GM21529 (cell line): ENCODE data around the gene PPP1R3G.
"Not testable (repeated sequence)": the region's sequence is repeated elsewhere in the genome, so short reads cannot be mapped to it uniquely, and the experiment has no call there.

Source experiments
- ATAC-seq: cut with Tn5 transposase; IDR thresholded peaks from one replicate; pipeline ENCODE4 v1.9.1; 2021; ENCODE audit not compliant: unreplicated experiment

Gene PPP1R3G

GRCh38 chr6:5084781-5085647 lies at the start of gene PPP1R3G:
TSS of gene PPP1R3G (plus strand) at chr6:5085341. CDS start at chr6:5085486, 145 bp downstream.
- peak; percentile 47 for ATAC-seq

DNA sequence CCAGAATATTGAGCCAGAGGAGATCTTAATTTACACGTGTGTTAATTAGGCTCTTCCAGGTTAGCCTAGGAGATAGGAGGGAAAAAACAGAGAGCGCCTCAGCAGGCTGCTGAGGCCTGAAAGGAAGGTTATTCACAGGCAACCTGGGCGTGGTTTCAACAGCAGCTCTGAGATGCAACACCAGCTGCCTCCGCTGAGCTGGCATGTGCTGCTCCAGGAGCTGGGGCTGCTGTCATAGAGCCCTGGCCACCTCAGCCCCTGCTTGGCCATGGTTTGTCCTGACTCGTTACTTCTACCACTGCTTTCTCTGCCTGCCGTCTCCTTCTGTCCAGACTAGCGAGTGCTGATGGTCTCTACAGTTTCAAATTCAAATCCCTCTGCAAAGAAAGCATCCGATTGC lies 48.9 kb upstream of the PPP1R3G start:
- ATAC-seq = no peak

DNA sequence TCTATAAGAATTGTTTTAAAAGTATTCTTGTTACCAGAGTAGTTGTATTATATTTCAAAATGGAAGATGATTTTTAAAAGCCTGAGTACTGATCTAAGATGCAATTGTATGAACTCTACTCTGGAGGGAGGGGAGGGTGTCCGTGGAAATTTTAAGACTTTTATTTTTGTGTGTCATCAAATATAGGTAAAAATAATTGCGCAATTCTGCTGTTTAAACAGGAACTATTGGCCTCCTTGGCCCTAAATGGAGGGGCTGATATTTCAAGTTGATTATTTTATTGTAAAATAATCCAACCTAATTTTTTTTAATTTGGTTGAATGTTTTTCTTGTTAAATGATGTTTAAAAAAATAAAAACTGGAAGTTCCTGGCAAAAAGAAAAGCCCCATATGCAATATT lies 43.2 kb upstream of the PPP1R3G start:
- ATAC-seq = no peak

- no peak for ATAC-seq
Observed at GRCh38 chr6:5042436-5042835, 42.7 kb upstream of the PPP1R3G start.

- ATAC-seq = no peak
Observed at GRCh38 chr6:5044866-5045265, 40.3 kb upstream of the PPP1R3G start.

- no peak for ATAC-seq
Observed at GRCh38 chr6:5045416-5045815, 39.7 kb upstream of the PPP1R3G start.

DNA sequence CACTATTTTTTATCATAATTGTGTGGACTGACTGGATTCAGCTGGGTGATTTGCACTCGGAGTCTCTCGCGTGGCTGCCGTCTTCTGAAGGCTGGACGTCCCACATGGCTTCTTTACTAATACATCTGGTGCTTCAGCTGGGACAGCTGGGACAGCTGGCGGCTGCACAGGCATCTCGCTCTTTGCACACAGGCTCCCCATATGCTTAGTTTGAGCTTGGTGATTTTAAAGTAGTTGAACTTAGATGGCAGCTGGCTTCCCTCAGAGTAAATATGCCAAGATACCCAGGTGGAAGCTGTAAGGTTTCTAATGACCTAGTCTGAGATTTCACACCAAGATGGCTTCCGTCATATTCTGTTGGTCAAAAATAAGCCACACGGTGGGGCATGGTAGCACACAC lies 38.7 kb upstream of the PPP1R3G start:
- ATAC-seq = no peak

DNA sequence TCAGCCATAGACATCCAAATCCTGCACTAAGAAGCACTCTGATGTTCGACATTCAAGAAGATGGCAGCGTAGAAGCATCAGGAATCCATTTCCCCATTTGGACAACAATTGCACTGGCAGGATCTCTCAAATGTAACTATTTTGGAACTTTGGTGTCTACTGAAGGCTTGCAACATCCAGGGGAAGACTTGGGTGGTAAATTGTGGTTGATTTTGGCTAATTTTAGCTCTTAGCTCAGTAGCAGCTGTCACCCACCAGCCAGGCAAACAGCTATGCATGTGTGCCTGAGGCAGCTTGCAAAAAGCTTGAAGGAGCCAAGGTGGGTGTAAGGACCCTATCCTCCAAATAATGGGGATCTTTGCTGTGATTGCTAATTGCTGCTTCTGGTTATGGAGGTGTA lies 35.1 kb upstream of the PPP1R3G start:
- no peak for ATAC-seq

DNA sequence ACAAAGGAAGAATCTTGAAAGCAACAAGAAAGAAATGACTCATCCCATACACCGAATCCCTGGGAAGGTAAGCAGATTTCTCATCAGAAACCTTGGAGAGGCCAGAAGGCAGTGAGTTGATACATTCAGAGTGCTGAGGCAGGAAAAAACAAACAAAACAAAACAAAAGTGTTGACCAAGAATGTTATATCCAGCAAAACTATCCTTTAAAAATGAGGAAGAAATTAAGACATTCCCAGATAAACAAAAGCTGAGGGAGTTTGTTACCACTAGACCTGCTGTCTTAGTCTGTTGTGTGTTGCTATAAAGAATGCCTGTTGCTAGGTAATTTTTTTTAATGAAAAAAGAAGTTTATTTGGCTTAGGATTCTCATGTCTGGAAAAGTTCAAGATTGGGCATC lies 33.7 kb upstream of the PPP1R3G start:
- ATAC-seq = no peak

DNA sequence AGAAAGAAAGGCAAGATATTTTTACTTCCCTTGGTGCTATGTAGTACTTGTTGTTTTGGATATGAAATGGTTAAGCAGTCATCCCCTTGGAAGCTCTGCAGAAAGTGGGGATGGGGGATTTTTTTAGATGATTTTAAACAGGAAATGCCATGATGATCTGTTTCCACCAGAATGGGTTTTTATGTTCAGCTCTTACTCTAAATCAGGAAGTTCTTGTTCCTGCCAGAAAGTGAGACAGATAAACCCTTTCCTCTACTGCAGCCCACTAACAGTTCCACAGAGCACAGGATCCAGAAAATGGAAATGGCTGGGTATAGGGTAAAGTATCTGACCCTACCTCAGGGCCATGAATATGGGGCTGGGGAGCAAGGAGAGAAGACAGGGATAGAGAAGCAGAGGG lies 32.1 kb upstream of the PPP1R3G start:
- no peak for ATAC-seq

GRCh38 chr6:5053864-5054244 lies 31.3 kb upstream of the PPP1R3G start:
- no peak for ATAC-seq

- no peak for ATAC-seq
Observed at GRCh38 chr6:5054245-5054873, 30.8 kb upstream of the PPP1R3G start.

- ATAC-seq = no peak
Observed at GRCh38 chr6:5055118-5055517, 30.0 kb upstream of the PPP1R3G start.

DNA sequence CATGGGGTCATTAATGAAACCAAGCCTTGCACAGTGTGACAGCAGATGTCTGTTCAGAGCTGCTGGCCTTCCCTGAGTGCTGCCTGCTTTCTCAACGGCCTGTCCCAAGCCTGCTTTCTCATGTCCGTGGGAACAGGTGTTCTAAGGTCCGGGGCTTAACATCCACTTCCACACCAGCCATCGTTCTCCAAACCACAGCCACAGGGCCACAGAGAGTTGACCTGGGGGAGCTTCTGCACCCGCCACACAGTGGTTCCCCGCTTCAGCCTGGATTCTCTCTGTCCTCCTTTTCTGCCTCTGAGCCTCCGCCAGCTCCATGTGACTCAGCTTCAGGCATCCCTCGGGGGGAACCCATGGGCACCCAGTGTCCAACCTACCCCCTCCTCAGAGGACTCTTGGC lies 26.9 kb upstream of the PPP1R3G start:
- ATAC-seq = no peak

DNA sequence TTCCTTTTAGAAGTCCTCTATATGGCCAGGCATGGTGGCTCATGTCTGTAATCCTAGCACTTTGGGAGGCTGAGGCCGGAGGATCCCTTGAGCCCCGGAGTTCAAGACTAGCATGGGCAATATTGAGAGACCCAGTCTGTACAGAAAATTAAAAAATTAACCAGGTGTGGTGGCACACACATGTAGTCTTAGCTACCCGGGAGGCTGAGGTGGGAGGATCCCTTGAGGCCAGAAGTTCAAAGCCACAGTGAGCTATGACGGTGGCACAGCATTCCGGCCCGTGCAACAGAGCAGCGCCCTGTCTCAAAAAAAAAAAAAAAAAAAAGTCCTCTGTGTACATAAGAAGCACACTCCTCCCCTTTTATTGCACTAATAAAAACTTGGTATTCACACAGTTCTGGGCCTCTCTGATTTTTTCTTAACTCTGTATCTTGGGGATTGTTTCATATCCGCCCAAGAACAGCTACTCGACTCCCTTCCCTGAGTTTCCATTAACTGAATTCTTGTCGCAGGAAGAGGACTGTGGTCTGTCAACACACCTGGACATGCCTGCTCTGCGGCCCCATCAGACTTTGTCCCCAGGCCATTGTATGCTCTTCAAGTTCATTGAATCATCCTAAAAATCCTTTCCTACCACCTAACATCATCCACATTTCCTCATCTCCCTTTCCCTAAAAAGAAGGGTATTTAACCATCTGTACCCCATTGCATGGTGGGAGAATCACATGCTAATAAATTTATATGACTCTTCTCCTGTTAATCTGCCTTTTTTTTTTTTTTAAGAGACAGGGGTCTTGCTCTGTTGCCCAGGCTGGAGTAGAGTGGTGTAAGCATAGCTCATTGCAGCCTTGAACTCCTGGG lies 25.9 kb upstream of the PPP1R3G start:
- ATAC-seq = no peak

DNA sequence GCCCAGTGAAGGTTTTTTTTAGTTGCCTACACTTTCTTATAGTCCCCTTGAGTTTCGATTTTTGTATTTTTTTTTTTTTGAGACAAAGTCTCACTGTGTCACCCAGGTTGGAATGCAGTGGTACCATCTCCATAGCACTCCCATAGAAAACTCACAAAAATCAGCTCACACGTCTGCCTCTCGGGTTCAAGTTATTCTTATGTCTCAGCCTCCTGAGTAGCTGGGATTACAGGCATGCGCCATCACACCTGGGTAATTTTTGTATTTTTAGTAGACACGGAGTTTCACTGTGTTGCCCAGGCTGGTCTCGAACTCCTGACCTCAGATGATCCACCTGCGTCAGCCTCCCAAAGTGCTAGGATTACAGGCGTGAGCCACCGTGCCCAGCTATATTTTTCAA lies 24.7 kb upstream of the PPP1R3G start:
- not testable (repeated sequence) for ATAC-seq

DNA sequence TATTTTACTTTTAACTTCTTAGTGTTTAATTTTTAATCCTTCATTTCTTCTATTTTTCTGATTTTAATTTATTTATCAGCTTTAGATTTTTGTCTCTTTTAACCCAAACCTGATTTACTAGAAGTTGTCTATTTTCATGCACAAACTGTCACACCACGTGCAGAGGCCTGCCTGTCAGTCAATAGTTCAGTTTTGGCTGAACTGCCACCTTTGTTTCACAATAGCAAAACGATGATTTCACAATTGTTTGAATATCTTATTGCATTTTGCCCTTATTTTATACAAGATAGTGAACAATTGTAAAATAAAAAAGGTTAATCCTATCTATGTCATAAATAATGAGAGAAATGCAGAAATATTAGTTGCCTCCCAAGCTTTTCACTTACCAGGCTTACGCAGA lies 24.0 kb upstream of the PPP1R3G start:
- no peak for ATAC-seq

- no peak for ATAC-seq
Observed at GRCh38 chr6:5063617-5064016, 21.5 kb upstream of the PPP1R3G start.

GRCh38 chr6:5066456-5067093 lies 18.6 kb upstream of the PPP1R3G start:
- no peak for ATAC-seq

GRCh38 chr6:5067305-5067704 lies 17.8 kb upstream of the PPP1R3G start:
- ATAC-seq = no peak

DNA sequence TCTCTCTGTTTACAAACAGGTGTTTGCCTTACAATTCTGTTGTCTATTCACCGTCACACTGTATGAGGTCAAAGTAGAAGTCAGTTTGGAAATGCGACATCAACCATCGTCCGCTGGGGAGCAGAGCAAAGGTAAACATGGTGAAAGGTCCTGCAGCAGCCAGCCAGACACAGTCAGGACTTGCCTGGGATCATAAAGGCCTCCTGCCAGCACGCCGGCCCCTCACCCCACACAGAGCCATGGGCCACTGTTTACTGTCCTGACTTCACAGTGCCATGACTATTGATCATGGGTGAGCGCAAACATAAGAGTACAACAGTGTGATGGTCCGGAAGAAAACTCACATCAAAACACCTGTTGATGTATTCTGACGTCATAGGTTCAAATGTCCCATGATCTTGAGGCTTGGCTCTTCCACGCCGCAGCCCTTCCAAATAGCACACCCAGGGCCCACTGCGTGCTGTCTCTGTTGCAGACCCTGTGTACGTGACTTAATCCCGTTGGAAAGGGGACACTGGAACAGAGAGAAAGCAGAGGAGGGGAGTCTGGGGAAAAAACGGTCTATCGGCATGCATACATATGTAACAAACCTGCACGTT lies 16.9 kb upstream of the PPP1R3G start:
- no peak for ATAC-seq
